ENCODE results near the gene CEP162. TPM values are rescaled to one million over a fixed set of nuclear protein-coding genes. Genes with fewer than 3 reads are reported as not detected.
"Not testable (repeated sequence)": the region's sequence is repeated elsewhere in the genome, so short reads cannot be mapped to it uniquely, and the experiment has no call there.

The CEP162 gene
- total and polyA plus RNA-seq, 2 donors from 2014 or later, result 4.6 to 14.6 TPM

DNA sequence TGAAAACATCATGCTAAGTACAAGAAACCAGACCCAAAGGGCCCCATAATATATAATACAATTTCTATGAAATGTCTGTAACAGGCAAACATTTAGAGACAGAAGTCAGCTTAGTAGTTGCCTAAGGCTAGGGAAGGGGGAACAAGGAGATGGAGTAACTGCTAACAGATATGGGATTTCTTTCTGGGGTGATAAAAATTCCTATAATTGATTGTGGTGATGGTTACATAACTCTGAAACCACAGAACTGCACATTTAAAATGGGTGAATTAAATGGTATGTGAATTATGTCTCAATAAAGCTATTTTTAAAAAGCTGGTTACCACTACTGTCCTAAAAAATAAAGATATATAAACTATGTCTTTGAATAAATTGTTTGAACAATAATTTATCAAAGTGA is 3.2 kb downstream of the CEP162 start:
- Histone ChIP-seq H3K36me3 (ENCODE audit: control insufficient read depth in 2 of 3, insufficient read depth in 3 of 3, low read length in 3 of 3) (no peaks in the 10 kb centered on the region), H3K9ac (ENCODE audit: low read length in 3 of 3) (no peak overlapping the region), H3K4me1 (ENCODE audit: control insufficient read depth in 2 of 3, insufficient read depth in 2 of 3, low read depth in 1 of 3, low read length in 3 of 3) (peaks cover 0 to 2% (median 0%) of the 10 kb centered on the region in 3 donors), H3K9me3 (ENCODE audit: control insufficient read depth in 2 of 3, insufficient read depth in 1 of 3, low read length in 3 of 3) (no peaks in the 10 kb centered on the region), H3K4me3 (ENCODE audit: low read length in 3 of 3) (no peak overlapping the region), H3K27ac (ENCODE audit: low read depth in 2 of 2, low read length in 2 of 2) (no peak overlapping the region), H3K27me3 (ENCODE audit: control insufficient read depth, insufficient read depth, low read length) (no peaks in the 10 kb centered on the region)
- intact Hi-C loops (cut with DNase I), result loop anchor here (10.0 kb wide), 2 partner anchors 339 to 609 kb away; no protein-coding TSS in a partner anchor
- no peak for FAIRE-seq
- TF ChIP-seq, protein P1, sequence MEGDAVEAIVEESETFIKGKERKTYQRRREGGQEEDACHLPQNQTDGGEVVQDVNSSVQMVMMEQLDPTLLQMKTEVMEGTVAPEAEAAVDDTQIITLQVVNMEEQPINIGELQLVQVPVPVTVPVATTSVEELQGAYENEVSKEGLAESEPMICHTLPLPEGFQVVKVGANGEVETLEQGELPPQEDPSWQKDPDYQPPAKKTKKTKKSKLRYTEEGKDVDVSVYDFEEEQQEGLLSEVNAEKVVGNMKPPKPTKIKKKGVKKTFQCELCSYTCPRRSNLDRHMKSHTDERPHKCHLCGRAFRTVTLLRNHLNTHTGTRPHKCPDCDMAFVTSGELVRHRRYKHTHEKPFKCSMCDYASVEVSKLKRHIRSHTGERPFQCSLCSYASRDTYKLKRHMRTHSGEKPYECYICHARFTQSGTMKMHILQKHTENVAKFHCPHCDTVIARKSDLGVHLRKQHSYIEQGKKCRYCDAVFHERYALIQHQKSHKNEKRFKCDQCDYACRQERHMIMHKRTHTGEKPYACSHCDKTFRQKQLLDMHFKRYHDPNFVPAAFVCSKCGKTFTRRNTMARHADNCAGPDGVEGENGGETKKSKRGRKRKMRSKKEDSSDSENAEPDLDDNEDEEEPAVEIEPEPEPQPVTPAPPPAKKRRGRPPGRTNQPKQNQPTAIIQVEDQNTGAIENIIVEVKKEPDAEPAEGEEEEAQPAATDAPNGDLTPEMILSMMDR (IDR thresholded peaks at IDR 0.05; ENCODE audit: borderline replicate concordance, extremely low read depth, insufficient read depth), result no peak
- no peak for DNase-seq

DNA sequence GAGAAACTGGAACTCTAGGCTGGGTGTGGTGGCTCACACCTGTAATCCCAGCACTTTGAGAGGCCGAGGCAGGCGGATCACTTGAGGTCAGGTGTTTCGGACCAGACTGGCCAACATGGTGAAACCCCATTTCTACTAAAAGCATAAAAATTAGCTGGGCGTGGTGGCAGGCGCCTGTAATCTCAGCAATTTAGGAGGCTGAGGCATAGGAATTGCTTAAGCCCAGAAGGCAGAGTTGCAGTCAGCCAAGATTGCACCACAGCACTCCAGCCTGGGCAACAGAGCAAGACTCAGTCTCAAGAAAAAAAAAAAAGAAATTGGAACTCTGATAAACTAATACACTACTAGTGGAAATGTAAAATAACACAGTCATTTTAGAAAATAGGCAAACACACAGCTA is 3.8 kb downstream of the CEP162 start:
- H3K27me3 ChIP-seq (ENCODE audit: control insufficient read depth, insufficient read depth, low read length); H3K27ac ChIP-seq (ENCODE audit: low read depth in 2 of 2, low read length in 2 of 2); H3K4me1 ChIP-seq (ENCODE audit: control insufficient read depth in 2 of 3, insufficient read depth in 2 of 3, low read depth in 1 of 3, low read length in 3 of 3); H3K36me3 ChIP-seq (ENCODE audit: control insufficient read depth in 2 of 3, insufficient read depth in 3 of 3, low read length in 3 of 3); H3K9ac ChIP-seq (ENCODE audit: low read length in 3 of 3); FAIRE-seq; H3K9me3 ChIP-seq (ENCODE audit: control insufficient read depth in 2 of 3, insufficient read depth in 1 of 3, low read length in 3 of 3); H3K4me3 ChIP-seq (ENCODE audit: low read length in 3 of 3); DNase-seq: not testable (repeated sequence)
- intact Hi-C loops (cut with DNase I), result loop anchor here (10.0 kb wide), 2 partner anchors 339 to 609 kb away; no protein-coding TSS in a partner anchor

DNA sequence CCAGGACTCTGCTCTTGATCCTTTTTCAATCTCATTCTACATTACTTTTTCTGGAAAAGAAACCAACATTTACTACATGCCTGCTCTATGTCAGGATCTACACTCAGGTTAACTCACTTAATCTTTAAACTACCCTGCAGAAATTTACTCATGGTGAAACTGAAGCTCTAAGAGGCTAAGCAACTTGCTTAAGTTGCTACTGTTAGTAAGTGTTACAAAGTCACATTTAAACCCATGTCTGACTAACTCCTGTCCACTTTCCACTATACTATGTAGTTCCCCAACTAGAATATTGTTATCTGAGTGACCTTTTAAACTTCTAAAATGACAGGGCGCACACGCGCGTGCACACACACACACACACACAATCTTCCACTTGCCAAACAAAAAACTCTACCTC is 5.0 kb downstream of the CEP162 start:
- peaks cover 0 to 1% (median under 1%) of the 10 kb centered on the region in 3 donors for H3K36me3 ChIP-seq (ENCODE audit: control insufficient read depth in 2 of 3, insufficient read depth in 3 of 3, low read length in 3 of 3)
- FAIRE-seq (no peak), DNase-seq (no peak)
- TF ChIP-seq, protein P1 (IDR thresholded peaks at IDR 0.05; ENCODE audit: borderline replicate concordance, extremely low read depth, insufficient read depth), result no peak
- H3K4me3 ChIP-seq (ENCODE audit: low read length in 3 of 3), result no peak overlapping the region
- no peak overlapping the region for H3K27ac ChIP-seq (ENCODE audit: low read depth in 2 of 2, low read length in 2 of 2)
- H3K27me3 ChIP-seq (ENCODE audit: control insufficient read depth, insufficient read depth, low read length), result no peaks in the 10 kb centered on the region
- intact Hi-C loops (cut with DNase I), result loop anchor here (10.0 kb wide), 2 partner anchors 338 to 608 kb away; no protein-coding TSS in a partner anchor
- no peaks in the 10 kb centered on the region for H3K9me3 ChIP-seq (ENCODE audit: control insufficient read depth in 2 of 3, insufficient read depth in 1 of 3, low read length in 3 of 3)
- no peak overlapping the region for H3K9ac ChIP-seq (ENCODE audit: low read length in 3 of 3)
- H3K4me1 ChIP-seq (ENCODE audit: control insufficient read depth in 2 of 3, insufficient read depth in 2 of 3, low read depth in 1 of 3, low read length in 3 of 3), result peaks cover 0 to 2% (median 0%) of the 10 kb centered on the region in 3 donors

DNA sequence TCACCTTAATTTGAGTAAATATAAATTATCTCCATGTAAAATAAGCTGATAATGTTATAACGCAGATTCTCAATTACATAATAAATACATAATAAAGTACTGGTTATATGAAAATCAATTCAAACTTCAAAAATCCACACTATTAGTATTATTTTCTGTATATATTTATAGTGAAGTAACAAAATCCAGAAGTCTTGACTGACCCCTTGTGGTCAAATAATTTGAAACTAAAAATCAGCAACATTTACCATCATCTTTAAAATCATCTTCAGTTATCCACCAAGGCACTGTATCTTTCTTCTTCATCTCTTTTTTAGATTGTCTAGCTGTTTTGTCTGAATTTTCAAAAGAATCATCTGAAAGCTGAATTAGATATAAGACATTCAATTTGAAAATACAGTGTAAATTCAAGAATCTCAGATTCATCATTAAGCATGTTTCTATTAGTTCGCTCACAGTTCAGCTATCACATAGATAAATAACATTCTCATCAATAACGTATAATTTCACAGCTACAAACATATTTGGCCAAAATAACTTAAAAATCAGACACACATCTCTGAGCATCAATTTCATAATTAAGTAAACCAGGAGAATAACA is 6.5 kb downstream of the CEP162 start:
- DNase-seq, result peak in 2 of 5 donors; percentile 21 to 37
- H3K27ac ChIP-seq (ENCODE audit: low read depth in 2 of 2, low read length in 2 of 2), result no peak overlapping the region
- TF ChIP-seq, protein P1 (IDR thresholded peaks at IDR 0.05; ENCODE audit: borderline replicate concordance, extremely low read depth, insufficient read depth), result peak; percentile 12
- no peak overlapping the region for H3K9ac ChIP-seq (ENCODE audit: low read length in 3 of 3)
- no peaks in the 10 kb centered on the region for H3K4me1 ChIP-seq (ENCODE audit: control insufficient read depth in 2 of 3, insufficient read depth in 2 of 3, low read depth in 1 of 3, low read length in 3 of 3)
- FAIRE-seq, result peak; percentile 95
- no peak overlapping the region for H3K4me3 ChIP-seq (ENCODE audit: low read length in 3 of 3)
- no peaks in the 10 kb centered on the region for H3K9me3 ChIP-seq (ENCODE audit: control insufficient read depth in 2 of 3, insufficient read depth in 1 of 3, low read length in 3 of 3)
- no peaks in the 10 kb centered on the region for H3K27me3 ChIP-seq (ENCODE audit: control insufficient read depth, insufficient read depth, low read length)
- peaks cover 0 to 4% (median 3%) of the 10 kb centered on the region in 3 donors for H3K36me3 ChIP-seq (ENCODE audit: control insufficient read depth in 2 of 3, insufficient read depth in 3 of 3, low read length in 3 of 3)
- intact Hi-C loops (cut with DNase I), result loop anchor here (10.0 kb wide), 2 partner anchors 336 to 606 kb away; no protein-coding TSS in a partner anchor
